Raji (cell line): ENCODE measurements around the gene SMTNL2.

ENCODE experiments used
- POLR2A ChIP-seq: IDR thresholded peaks from 2 replicates; pipeline ENCODE4 v1.6.1; 2011; ENCODE audit warnings: low read depth, low read length, control low read depth; ENCODE audit not compliant: insufficient read depth

Gene SMTNL2

DNA sequence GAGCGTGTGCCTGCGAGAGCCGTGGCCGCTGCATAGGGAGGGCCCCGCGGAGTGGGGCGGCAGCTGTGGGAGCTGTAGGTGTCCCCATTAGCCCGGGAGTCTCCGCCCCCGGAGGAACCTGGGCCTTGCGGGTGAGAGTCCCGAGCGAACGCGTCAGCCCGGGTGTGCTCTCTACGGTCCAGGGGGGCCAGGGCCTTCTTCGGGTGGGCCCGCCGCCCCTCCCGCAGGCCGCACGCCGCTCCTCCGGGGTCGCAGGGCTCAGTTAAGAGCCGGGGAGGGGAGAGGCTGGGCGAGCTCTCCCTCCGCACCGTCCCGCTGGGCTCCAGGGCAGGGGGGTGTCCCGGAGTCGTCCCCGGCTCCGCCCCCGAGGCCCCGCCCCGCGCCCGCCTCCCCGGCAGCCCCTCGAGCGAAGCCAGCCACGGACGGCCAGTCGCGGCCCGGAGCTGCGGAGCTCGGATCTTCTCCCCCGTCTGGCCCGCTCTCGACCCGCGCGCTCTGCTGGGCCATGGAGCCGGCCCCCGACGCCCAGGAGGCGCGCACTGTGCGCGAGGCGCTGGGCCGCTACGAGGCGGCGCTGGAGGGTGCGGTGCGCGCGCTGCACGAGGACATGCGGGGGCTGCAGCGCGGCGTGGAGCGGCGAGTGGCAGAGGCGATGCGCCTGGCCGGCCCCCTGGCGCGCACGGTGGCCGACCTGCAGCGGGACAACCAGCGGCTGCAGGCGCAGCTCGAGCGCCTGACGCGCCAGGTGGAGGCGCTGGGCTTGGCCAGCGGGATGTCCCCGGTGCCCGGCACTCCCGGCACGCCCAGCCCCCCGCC is at the start of gene SMTNL2:
Gene SMTNL2, plus strand, starts transcription at position 429 of the 816 bp plus-strand sequence. Its CDS starts 77 bp downstream, at position 506.
- no peak for TF ChIP-seq POLR2A

DNA sequence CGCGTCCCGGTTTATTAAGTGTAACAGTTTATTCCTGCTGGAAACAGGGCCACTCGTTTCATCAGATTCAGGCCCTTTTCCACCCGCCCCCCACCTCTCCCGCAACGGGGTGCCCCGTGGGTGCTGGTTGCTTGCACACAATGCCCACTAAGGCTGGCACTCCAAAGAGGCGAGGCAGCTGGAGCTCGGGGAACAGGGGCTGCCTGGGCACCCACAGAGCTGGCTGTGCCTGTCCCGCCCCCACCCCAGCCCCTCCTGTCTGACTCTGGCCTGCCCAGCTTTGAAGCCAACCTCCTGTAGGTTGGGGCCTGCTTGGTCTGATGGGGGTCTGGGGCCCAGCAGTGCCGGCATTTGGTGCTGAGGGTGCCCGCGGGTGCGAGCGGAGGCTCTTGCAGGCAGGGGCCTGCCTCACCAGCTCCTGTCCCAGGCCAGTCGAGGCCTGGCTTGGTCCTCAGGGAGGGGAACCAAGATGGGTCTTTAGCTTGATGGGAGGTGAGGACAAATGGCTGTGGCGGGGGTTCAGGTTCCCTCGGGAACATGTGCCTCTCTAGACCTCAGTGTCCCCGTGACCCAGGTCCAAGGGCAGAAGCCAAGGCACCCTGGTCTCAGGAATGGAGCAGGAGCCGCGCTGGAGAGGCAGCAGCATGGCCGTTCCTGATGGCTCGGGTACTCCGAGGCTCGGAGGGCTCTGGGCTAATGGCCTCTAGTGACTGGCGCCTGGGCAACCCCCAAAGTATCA is 49.2 kb upstream of the SMTNL2 start:
- TF ChIP-seq POLR2A = no peak

DNA sequence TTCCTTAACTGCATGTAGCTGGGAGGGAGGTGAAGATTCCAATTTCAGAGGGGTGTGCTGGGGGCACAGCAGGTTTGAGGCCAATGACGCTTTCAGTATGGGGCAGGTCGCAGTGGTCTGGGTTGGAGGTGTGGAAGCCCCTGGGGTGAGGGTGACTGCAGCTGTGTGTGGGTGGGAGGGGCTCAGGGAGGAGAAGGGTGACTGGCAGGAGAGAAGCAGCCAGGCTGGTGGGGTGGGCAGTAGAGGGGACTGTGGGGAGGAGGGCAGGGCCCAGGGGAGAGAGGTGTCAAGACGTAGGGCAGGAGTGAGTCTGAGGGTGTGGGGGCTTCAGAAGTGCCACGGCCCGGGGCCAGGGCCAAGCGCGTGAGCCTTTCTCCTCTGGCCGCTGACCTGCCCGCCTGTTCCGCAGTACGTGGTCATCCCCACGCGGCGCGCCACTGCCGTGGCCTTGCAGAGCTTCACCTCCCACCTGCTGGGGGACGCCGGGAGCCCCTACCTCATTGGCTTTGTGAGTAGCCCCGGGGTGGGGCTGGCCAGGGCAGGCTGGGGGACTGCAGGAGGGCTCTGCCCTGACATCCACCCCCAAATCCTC is 48.6 kb upstream of the SMTNL2 start:
- no peak for TF ChIP-seq POLR2A

DNA sequence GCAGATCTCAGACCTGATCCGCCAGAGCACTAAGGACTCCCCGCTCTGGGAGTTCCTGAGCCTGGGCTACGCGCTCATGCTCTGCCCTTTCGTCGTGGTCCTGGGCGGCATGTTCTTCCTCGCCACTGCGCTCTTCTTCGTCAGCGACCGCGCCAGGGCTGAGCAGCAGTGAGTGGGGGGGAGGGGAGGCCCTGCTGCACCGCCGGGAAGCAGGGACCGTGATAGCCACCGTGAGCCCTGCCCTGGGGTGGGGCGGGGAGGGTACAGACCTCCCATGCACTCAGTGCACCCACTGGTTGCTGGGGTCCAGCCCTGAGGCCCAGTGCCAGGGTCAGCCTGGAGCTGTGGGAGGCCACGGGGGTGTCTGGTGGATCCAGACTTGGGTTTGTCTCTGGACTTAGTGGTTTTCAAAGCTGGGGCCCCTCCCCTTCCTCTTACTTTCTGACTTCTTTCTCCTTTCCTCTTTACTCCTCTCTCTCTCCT is 48.0 kb upstream of the SMTNL2 start:
- TF ChIP-seq POLR2A = no peak

- TF ChIP-seq POLR2A = no peak
These were observed 47.5 kb upstream of the SMTNL2 start for GRCh38 chr17:4536742-4537411.

- TF ChIP-seq POLR2A = no peak
These were observed 46.7 kb upstream of the SMTNL2 start for GRCh38 chr17:4537451-4538235.

GRCh38 chr17:4538236-4539002 is 45.9 kb upstream of the SMTNL2 start:
- TF ChIP-seq POLR2A = no peak

DNA sequence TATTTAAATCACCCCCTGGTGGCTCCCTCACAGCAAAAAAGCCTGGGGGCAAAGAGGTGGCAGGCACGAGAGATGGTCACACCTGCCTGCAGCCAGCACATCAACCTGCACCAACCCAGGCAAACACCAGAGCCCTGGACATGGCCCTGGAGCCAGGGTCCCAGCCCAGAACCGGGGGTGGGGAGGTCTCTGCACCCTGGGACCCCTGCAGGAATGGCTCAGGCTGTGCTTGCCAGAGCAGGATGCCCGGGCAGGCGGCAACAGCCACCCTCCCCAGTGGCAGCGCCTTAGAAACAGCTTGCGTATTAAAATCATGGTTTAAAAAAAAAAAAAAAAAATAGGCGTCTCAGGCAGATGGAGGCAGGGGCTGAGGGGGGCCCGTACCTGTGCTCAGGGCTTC is 45.3 kb upstream of the SMTNL2 start:
- no peak for TF ChIP-seq POLR2A

DNA sequence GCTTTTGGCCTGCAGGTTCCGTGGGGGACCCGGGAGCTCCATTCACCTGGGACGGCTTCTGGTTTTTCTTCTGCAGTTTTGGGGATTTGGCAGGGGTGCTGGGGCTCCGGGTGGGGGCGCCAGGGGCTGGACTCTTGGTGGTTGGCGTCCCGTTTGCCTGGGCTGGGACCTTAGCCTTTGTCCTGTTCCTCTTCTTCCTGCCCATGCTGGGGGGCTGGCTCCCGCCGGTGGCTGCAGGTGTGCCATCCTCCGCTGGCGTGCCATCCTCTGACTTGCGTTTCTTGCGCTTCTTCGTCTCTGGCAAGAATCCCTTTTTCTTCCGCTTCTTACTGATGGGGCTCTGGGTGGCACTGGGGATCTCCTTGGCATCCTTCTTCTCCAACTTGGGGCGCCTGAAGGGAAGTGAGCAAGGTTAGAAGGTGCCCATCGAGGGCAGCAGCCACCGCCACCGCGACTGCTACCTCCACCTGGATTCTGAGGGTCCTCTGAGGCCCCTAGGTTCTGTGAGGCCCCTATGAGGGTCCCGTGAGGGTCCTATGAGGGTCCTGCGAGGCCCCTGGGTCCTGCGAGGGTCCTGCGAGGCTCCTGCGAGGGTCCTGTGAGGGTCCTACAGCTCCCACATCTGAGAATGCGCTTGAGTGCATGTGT is 44.6 kb upstream of the SMTNL2 start:
- no peak for TF ChIP-seq POLR2A

- TF ChIP-seq POLR2A = no peak
These were observed 44.1 kb upstream of the SMTNL2 start for GRCh38 chr17:4540224-4540651.

GRCh38 chr17:4540687-4541327 is 43.5 kb upstream of the SMTNL2 start:
- no peak for TF ChIP-seq POLR2A

DNA sequence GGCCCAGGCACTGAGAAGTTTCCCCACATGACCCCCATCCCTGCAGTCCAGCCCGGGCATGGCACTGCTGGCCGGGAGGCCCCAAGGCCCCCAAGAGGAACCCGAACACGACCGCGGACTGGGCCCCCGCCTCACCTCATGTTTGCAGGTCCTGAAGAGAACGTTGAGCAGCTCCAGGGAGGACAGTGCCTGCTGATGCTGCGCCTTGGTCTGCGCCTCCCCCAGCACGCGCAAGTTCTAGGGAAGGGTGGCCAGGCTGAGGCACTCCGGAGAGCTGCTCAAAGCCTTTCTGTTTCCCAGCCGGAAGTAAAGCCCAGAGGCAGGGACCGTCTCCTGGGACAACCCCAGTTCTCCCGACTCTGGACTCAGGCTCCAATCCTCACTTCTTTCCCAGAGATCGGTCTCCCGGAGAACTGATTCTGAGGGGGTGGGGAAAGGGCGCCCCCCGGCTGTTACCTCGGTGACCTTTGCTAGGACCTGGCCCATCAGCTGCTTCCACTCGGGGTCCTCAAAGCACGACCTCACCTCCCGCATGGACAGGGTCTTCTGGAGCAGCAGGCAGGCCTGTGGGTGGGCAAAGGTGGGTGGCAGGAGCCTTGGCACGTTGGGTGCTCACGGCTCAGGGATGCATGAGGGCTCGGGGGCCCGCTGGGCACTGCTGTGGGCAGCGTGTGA is 42.9 kb upstream of the SMTNL2 start:
- no peak for TF ChIP-seq POLR2A

DNA sequence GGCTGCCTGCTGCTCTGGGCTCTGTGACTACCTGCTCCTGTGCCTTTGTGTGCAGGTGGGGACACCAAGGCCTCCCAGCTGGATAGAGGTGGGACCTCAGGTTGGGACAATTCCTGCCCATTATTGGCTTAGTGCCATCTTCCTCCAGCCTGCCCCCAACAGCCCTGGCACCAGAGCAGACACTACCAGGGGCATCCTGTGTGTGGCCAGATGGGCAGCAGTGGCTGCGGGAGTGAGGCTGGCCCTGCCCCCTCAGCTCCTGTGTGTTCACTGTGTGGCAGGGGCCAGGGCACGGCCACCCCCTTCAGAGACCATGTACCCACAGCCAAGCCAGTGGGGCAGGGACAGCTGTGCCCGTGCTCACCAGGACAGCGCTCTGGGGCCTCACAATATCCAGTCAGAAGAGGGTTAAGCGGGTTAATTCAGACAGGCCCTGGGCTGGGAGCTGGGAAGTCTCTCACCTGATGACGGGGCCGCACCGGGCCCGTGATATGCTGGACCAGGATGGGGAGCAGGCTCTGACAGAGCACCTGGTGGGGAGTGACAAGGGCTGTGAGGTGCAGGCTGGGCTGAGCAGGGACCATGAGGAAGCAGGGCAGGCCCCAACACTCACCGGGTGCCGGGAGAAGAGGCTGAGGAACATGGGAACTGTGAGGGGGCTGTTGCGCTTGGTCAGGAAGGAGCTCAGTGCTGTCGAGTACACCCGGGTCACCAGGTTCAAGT is 42.2 kb upstream of the SMTNL2 start:
- TF ChIP-seq POLR2A = no peak
